ENCODE measurements around the gene AFF1.

DNA sequence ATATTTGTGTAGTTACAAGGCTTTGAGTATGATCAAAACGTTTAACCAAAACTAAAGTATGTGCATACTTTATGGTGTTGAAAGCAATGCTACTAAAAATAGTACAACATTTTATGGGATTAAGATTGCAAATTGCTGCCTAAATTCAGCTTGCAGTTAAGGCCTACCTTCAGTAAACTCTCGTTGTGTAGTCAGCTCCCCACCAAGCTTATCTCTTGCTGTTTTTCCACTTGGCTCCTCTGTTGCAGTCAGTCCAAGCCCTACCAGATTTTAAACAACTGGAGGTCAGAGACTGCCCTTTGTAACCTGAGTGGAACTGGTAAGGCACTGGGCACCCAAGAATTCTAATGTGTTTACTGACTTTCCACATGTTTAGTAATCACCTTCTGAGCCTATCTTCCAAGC, 25.7 kb downstream of the AFF1 start:
- TF ChIP-seq, protein P1, sequence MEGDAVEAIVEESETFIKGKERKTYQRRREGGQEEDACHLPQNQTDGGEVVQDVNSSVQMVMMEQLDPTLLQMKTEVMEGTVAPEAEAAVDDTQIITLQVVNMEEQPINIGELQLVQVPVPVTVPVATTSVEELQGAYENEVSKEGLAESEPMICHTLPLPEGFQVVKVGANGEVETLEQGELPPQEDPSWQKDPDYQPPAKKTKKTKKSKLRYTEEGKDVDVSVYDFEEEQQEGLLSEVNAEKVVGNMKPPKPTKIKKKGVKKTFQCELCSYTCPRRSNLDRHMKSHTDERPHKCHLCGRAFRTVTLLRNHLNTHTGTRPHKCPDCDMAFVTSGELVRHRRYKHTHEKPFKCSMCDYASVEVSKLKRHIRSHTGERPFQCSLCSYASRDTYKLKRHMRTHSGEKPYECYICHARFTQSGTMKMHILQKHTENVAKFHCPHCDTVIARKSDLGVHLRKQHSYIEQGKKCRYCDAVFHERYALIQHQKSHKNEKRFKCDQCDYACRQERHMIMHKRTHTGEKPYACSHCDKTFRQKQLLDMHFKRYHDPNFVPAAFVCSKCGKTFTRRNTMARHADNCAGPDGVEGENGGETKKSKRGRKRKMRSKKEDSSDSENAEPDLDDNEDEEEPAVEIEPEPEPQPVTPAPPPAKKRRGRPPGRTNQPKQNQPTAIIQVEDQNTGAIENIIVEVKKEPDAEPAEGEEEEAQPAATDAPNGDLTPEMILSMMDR (IDR thresholded peaks at IDR 0.05), result no peak
- TF ChIP-seq POLR2A (IDR thresholded peaks at IDR 0.05), result no peak

All from uterus (tissue), 2 donors.